ENCODE measurements around the gene MDGA2.

Gene MDGA2

DNA sequence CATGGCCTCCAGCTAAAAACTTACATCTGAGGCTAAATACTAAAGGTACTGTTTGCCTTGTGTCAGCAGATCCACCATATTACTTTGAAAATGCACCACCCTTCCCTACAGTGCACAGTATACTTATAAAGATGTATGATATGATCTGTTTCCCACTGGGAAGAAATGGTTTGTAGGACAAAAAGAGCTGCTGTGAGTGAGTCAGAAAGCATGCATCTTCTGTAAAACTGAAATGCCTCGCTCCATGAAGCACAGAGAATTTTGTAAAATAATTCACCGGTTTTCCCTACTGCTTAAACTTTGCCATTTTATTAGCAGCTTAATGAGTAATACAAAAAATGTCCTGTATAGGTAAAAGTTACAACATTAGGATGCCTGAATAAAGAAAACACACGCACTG, 68.8 kb downstream of the MDGA2 start:
- DNase-seq = no peak

DNA sequence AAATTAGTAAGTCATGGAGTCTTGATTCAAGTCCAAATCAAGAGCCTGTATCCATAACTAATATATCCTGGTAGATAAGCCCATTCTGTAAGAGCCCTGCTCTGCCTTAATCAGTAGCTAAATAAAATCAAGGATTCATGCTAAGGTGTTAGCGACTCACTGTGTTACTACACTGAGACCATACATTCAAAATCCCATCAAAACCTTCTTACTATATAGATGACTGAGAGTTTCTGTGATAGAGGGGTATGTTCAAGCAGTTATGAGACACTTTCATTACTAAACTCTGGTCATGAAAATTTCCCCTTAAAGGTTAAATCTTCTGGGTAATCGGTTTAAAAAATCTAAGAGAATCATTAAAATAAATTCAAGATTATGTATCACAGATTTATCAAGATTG, 78.5 kb downstream of the MDGA2 start:
- no peak for DNase-seq

DNA sequence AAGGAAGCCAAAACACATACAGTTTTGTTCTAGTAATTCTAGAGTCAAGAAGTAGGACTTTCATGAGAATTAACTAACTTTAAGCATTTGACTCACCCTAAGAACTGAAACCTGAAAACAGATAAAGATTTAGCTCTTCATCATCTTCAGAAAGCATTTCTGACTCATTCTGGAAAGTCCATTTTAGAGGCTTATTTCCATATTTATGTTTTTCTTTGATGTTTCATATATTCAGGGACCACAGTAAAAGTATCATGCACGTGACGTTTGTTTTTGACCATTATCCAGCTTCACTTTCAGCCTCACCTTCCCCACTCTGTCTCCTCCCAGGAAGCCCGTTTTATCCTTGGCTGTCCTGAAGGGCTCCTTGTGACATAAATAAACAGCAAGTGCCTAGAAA, 79.2 kb downstream of the MDGA2 start:
- no peak for DNase-seq

DNA sequence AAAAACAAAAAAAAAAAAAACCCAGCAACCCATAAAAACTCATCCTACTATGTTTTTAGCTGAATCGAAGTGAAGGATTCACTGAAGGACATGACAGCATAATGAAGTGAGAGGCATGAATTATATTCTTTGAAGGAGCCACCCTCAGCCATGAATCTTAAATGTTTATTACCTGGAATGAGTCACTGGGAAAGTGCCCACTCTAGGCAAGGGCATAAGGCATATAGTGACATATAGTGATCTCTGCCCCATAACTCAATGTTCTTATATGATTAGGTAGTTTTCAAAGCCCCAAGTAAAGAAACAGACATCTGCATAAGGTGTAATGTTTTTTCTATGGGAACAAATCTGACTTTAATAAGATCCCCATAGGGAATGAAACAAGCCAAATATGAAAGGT, 79.9 kb downstream of the MDGA2 start:
- no peak for DNase-seq

DNA sequence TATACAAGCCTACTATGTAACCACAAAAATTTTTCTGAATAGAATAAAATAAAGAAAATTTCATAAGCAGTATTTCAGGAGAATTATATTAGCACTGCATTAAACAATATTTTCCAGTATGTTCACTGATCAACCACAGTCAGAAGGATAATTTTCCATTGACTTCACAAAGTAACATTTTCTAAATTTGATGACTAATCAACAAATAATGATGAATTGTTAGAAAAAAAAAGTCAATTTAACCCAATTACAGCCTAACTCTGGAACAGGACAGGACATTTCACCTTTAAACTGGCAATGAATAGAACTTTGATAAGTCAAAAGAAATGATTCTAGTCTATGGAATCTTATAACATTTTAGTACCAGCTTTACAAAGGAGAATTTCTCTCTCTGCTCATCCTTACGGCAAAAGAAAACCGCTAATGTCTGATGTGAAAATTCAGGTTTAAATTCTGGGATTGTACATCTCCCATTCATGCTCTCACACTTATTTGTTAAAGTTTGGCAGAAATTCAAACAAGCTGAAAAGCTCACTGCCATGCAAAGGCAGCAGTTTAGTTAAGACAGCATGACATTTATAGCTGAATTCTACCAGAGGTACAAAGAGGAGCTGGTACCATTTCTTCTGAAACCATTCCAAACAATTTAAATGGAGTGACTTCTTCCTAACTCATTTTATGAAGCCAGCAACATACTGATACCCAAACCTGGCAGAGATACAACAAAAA, 84.5 kb downstream of the MDGA2 start:
- DNase-seq = no peak

DNA sequence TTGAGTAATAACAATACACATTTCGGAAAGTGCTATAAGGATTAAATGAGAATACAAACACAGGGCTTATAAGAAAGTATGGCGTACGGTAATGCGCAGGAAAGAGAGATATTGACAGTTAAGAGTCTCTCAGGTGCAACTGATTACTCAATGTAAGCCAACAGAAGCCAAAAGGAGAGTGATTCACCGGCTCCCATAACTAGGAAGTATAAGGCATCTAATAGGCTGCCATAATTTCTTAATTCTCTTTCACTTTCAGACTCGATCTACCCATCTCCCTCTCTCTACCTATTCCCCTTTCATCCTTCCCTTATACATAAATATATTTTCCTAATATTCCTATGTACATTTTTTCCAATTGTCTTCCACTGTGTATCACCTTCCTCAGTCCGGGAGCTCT, 90.0 kb downstream of the MDGA2 start:
- no peak for DNase-seq

DNA sequence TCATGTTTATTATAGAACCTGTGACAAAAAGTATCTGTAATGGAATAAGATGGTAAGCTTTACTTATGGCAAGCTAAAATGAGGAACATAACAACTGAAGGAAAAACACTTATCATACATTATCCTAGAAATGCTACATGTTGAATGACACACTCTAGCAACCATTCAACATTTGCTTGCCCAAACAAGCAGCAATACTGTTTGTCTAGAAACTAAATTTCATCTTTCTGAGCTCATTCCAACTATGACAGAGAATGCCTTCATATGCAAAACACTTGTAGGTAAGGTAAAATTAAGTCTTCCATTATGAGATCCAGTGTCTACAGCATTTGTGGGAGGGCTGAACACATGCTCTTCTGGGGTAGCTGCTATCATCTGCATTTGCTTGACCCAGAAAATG, 108.1 kb downstream of the MDGA2 start:
- DNase-seq = no peak

DNA sequence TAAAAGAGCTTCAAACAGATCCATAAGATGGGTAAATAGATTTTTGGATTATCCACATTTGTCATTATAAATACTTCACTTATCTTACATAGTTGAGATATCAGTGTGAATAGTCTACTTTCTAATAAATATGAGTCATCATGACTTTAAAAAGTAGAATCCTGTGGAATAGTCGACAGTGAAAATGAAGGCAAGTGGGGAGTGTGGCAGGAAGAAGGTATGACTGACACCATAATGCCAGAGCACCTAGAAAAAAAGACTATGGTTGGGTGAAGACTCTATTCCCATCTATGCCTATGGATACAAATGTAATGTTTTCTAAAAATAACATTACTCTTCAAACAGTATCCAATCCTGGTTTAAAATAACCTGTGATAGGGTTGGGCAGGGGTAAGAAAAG, 117.5 kb downstream of the MDGA2 start:
- DNase-seq = no peak

DNA sequence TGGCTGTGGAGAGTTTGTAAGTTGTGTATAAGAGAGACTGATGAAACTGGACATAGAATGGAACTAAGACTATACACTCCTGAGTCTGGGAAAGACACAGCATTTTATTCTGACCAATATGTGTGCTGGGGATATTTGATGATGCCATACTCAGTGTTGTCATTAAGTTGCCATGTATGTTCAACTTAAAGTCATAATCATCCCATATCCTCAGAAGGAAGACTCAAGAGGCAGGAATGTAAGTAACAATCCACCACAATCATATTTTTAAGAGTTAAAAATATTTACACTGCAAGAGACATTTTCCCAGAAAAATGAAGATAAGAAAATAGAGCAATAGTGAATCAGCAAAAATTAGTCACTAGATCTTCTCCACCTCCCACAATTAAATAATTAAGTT, 120.1 kb downstream of the MDGA2 start:
- DNase-seq = no peak

DNA sequence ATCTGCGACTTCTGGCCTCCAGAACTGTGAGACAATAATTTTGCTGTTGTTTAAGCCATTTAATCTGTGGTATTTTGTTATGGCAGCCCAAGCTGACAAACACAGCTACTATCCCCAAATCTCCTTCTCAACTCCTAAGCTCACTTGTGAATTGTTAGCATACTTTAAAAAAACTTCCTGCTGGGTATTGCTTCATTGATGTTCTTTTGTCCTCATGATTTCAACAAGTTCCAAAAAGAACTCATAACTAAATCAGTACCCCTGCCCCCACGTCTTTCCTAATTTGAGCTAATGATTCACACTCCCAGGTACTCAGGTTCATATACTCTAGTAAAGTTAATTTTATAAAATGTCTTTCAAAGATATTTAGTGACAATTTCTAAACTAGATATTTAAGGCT, 125.5 kb downstream of the MDGA2 start:
- DNase-seq = no peak

DNA sequence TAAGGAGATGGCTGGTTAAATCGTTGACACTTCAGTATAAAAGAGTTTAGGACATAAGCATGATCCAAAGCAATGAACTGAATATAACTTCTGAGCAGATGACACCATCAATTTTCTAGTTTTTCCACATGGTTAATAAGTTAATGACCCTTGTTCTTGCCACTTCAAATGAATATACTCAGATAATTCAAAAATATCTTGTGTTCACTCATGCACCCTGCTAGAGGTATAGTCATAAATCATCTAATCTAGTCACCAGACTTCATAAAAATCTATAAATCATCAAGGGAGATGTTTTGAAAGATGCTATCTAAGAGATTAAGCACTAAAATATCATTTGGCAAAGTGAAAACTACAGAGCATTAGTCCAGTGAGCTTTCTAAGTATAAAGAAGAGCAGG, 131.9 kb downstream of the MDGA2 start:
- DNase-seq = no peak

DNA sequence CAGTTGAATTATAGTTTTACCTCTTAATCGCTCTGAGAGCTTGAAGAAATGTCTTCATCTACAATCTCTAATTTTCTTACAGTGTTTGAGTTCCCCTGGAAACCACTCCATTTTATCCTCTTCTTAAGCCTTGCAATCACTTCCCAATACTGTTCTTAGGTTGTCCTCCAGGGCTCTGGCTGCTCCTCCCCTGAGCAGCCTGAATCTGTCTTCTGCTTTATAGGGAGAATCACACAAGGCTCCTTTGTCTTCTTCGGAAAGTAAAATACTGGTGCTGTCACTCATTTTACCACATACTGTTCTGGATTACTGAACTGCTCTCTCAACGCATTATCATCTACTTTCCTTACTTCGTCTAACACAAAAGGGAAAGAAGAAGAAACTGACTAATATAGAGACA, 133.7 kb downstream of the MDGA2 start:
- no peak for DNase-seq

DNA sequence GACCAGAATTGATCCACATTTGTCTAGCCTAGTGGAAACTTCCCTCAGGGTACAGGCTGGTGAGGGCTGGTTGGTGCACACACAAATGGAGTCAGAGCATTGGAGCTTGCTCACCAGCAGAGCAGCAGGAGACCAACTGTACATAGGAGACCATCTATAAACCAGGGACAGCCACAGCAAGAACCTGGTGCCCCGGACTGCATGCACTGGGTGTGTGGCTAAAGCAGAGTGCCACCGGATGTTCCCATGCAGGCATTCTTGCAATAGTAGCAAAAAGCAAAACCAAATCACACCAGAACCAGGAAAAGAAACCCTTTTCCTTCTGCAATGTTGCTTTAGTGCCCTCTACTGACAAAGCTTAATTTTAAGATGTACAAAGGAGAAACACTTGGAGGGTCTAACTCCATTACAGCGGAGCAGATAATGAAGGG, 136.4 kb downstream of the MDGA2 start:
- DNase-seq = no peak

DNA sequence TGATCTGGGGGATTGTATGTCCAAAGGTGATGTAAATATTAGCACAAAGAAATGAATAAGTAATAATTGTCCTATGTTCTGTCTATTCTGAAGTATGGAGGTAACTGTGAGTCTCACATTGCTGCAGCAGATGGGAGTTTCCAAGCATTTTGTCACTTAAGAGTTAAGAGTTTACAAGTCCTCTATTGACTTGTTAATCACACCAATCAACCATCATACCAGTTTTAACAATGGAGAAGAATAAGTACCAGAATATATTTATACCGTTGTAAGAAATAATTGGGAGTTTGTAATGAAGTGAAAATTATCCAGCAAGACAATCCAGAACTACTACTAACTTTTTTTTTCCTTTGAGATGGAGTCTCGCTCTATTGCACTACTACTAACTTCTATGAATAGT, 139.1 kb downstream of the MDGA2 start:
- no peak for DNase-seq

DNA sequence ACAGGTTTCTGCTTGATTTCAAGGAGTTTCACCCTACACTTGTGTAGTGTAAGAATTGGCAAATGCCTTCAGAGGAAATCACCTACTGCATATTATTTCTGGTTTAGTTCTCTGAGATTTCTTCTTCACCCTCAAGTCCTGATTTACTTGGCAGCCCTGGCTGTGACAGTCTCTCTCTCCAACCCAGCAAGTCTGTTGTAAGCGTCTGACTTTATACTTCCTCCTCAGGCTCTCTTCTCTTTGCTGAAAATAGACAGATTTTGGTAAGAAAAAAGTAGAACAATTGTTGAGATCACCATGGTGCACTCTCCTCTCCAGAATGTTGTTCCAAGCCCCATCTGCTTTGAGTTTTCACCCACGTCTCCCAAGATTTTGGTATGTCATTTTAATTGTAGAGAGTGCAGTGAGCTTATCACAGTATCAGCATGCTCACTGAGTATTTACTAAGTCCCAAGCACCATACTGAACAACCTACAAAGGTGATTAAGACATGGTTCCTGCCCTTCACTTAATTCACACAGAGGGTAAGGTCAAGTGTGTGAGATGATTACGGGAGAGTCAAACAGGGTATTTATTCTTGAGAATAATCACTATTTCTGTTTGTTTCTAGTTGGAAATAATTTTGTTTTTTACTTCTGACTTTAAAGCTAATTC, 148.7 kb downstream of the MDGA2 start:
- DNase-seq = no peak

DNA sequence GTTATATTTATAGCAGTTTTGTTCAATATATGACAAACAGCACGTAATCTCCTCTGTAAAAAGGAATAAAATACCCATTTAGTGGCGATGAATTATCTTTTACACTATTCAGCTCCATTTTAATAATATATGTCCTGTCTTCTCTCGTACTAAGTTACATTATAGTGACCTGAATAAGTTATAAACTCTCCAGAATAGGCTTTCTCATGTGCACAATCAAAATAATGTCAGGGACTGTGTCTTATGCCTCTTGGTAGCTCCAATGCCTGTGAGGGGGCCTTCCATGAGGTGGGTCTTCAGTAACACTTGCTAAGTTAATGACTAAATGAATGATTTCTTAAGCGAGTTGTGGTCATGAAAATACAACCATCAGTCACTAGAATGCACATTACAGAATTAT, 150.9 kb downstream of the MDGA2 start:
- no peak for DNase-seq

DNA sequence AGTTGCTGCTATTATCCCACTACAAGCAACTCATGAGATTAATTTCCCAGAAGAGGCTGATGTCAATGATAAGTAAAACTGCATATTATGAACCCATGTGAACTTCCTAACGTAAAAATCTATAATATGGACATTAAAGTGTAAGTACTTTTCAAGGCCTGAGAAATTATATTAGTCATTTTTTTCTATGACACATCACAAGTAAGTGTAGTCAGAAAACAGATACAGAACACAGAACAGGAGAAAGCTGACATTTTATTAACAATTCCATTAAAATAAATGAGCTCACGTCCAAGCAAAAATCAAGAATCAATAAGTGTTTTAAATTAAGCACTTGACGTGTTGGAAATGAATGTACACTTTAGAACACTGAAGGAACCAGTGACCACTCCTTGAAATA, 155.0 kb downstream of the MDGA2 start:
- no peak for DNase-seq

DNA sequence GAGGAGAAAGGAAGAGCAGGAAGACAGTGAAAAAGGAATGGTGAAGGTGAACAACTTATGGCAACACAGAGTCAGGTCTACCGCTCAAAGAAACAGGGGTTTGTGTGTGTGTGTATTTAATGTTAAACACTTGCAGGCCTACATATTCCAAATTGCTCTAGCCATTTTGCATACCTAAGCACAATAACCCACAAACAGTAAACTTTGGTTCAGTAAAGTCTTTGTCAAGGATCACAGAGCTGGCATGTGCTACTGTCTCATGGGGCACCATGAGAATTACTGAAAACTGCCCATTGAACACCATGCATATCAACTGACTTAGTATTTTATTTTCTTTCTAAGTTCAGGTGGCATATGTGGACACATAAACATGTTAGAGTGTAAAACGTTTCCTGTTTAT, 163.6 kb downstream of the MDGA2 start:
- DNase-seq = no peak

DNA sequence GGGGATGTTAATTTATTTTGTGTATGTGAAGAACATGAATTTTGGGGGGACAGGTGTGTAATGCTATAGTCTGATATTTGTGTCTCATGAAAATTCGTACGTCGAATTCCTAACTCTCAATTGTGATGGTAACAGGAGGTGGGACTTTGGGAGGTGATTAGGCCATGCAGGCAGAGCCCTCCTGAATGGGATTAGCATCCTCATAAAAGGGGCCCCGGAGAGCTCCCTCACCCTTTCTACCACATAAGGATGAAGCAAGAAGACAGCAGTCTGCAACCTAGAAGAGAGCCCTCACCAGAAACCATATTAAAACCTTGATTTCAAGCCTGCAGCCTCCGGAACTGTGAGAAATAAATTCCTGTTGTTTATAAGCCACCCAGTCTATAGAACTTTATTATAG, 165.4 kb downstream of the MDGA2 start:
- DNase-seq = no peak

DNA sequence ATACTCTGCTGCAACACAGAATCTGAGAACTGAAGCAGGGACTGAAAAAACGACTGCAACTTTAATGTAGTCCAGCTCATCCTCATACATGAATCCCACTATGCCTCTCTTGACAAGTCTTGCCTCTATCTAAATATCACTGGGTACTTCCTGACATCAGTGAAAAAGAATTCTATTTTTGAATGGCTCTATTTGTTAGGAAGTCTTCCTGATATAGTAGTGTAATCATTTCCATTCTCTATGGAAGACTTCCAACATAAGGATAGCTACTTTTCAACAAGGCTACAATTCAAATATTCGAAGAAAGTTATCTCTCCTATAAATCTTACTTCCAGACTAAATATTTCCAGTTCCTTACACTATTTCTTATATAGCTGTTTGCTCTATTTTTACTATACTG, 167.5 kb downstream of the MDGA2 start:
- DNase-seq = no peak

DNA sequence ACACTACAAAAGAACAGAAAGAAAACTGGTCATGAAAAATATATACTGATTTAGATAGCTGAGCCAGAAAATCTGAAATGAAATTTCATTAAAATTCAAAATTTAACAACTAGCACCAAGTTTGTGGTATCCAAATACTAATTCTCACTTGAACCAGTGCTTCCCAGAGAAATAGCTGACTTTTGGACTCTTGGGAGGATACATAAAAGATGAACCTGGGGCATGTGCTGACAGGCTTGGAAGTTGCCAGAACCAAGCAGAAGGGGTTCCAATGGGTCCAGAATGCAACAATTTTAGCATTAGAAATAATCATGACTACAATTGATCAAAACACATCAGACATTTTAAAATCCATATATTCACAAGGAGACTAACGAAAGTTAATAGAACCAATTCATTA, 175.0 kb downstream of the MDGA2 start:
- no peak for DNase-seq

DNA sequence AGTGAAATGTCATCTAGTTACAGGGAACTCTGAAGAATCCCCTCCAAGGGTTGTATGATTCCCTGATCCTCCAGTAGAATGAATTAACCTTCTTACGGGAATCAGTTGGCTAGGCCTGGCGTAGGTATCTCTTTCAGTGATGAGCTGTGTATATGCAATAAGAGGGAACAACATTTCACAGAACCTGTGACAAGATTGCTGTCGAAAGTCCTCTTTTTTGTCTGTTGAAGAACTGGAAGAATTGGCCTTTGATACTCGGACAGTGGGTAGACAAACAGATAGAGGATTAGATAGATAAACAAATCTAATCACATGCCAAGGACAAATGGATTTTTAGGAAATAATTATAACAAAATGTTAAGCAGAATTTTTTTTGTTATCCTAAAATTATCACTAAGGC, 184.6 kb downstream of the MDGA2 start:
- DNase-seq = no peak

DNA sequence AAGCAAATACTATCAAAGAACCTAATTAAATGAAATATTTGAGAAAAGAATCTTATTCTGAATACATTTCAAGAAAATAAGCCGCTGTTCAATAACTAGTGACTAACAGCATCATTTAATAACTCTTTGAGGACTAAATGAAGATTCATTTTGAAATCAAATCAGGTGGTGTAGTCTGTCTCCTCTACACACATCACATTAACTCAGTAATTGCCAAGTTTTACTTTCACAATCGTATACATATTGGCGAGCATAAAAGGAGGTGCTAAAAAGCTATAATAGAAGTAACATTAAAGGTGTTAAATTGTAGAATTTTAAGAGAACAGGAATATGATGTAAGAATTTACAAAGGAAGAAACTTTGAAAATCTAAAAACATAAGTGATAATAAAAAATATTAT, 185.1 kb downstream of the MDGA2 start:
- no peak for DNase-seq

DNA sequence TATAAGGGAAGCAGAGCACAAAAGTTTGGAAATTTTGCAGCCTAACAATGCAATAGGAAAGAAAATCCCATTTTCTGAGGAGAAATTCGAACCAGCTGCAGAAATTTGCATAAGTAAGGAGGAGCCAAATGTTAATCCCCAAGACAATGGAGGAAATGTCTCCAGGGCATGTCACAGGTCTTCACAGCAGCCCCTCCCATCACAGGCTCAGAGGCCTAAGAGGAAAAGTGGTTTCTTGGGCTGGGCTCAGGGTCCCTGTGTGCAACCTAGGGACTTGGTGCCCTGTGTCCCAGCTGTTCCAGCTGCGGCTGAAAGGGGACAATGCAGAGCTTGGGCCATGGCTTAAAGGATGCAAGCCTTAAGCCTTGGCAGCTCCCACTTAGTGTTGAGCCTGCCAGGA, 190.0 kb downstream of the MDGA2 start:
- DNase-seq = no peak

DNA sequence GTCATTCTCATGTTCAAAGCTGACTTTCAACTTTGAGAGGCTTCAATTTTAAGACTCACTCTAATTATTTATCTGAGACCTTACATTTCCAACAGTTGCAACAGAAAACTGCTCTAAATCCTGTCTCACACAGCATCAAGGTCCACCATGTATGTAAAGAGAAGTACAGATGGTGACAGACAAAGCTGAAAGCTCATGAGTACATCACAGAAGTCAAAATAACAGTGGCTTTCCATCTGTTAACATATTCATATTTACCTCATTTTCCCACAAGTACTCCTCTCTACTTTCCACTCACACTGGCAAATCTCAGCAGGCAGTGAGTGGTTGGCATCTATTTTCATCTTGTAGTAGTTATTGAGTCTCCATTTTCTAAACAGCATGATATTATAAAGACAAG, 192.0 kb downstream of the MDGA2 start:
- no peak for DNase-seq
